HK-2 (cell line): ENCODE measurements around the gene KIRREL3.
A peak's percentile ranks its signal among the peaks of the same experiment; 100 is the strongest.

Source experiments
- DNase-seq: peaks from one replicate; pipeline ENCODE4 v3.0.0-alpha.2; 2018; ENCODE audit not compliant: unreplicated experiment

Gene KIRREL3

GRCh38 chr11:127000291-127000968 lies at the start of gene KIRREL3:
KIRREL3 (minus strand) TSS chr11:127000770.
- DNase-seq: no peak

DNA sequence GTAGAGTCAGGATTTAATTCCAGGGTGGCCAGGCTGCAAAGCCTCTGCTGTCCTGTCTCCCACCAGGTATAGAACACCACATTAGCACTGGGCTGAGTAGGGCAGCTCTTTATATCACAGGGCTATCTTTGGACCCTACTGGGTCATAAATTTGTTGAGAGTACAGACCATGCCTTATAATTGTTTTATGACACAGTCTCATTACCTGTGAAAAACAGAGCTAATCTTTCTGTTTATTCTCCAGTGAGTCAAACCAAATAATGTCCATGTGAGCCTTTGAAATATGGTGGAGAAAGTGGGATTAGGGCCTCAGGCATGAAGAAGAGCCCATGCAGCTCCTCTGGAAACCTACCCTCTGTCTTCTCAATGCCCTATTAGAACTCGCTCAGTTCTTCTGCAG lies 49.6 kb upstream of the KIRREL3 start:
- no peak for DNase-seq

DNA sequence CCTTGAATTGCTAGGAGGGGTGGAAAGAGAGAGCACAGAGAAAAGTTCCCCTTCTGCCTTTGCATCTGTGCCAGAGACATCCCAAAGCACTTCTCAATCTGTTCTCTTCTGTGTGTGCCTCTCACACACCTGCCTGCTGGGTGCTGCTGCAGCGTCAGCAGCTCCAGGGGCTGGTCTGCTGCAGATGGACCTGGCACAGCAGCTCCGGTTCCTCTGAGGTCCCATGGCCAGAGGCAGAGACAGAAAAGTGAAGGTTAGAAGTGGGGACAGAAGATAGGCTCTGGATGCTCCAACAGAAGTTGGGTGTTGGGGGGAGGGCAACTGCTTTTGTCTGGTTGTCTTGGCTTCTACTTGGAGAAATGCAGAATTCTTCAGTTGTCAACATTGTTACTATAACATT lies 48.9 kb upstream of the KIRREL3 start:
- DNase-seq: no peak

DNA sequence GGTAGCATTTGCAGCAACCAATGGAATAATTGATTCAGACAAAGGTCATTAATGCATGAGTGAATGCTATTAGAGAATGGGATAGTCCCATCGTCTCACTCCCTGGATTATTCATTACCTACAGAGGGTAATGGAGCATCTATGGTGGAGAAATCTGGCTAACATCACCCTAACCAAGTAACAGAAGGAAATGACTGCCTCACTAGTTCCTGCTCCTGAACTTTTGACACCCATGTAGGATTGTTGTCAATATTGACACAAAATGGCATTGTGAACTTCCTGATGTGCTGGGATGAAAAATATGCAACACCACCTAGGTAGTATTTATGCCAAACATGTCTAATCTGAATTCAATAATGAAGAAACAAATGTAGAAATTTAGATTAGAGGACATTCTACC lies 44.0 kb upstream of the KIRREL3 start:
- DNase-seq: no peak

GRCh38 chr11:127042445-127042844 lies 41.9 kb upstream of the KIRREL3 start:
- DNase-seq: no peak

- no peak for DNase-seq
Measured at GRCh38 chr11:127039591-127039990, 39.0 kb upstream of the KIRREL3 start.

GRCh38 chr11:127037596-127037995 lies 37.0 kb upstream of the KIRREL3 start:
- DNase-seq: no peak

- DNase-seq: no peak
Measured at GRCh38 chr11:127037001-127037400, 36.4 kb upstream of the KIRREL3 start.

GRCh38 chr11:127035824-127036223 lies 35.3 kb upstream of the KIRREL3 start:
- DNase-seq: no peak

GRCh38 chr11:127034973-127035372 lies 34.4 kb upstream of the KIRREL3 start:
- DNase-seq: no peak

DNA sequence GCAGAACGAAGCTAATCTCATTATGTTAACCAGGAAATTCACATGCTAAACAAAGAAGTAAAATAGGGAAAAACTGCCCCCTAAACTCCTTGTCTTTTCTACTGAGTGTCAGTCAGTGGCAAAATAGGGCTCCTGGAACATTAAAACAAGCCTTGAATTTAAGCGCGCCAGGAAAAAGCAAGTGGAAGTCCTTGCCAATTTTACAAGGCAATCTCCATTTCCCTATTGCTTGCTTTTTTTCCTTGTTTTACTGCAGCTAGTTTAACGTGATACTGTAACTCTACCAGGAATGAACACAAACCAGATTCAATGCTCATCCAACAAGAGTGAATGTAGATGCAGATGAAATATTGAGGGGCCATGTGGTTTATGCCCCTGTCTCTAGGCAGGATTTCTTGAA lies 28.1 kb upstream of the KIRREL3 start:
- DNase-seq: no peak

DNA sequence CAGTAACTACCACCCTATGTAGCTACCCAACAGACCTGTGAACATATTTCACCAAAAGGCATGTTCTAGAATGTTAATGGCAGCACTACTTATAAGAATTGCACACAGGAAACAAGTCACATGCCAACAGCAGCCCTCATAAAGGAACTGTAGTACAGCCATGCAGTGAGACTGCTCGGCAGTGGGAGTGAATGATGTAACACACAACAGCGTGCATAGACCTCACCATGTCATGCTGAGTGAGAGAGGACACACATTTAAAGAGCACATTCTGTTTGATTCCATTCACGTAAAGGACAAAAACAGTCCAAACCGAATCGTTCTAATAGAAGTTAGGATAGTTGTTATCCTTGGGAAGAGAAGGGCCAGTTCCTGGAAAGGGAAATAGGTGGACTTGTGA lies 27.2 kb upstream of the KIRREL3 start:
- DNase-seq: no peak

DNA sequence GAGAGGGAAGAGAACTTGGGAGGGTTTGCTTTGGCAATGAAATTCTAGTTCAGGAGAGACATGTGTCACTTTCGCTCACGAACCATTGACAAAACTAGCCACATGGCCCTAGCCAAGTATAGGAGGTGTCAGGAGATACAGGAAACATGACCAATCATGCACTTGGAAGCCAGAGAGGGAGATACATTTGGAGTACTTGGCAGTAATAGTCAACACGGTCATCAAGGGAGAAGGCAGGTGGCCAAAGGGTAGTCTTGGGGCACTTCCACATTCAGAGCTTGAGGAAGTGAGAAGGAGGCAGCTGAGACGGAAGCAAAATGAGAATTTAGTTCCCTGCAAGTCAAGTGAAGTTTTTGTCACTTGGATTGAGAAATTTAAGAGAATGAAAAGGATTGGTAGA lies 26.4 kb upstream of the KIRREL3 start:
- no peak for DNase-seq

DNA sequence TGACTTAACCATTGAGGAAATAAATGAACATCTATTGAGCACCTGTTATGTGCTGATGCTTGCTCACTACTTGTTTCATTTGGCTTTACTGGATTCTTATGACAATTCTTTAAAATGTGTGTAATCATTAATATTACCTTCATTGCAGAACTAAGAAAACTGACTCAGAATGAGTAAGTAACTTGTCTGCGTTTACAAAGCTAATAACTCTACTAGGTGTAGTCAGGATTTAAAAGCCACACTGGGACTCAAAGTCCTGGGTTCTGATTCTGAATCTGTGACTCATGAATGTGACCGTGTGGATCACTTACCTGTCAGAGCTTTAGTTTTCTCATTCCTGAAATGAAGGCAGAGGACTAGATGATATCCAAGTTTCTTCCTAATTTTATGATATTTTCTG lies 23.4 kb upstream of the KIRREL3 start:
- no peak for DNase-seq

DNA sequence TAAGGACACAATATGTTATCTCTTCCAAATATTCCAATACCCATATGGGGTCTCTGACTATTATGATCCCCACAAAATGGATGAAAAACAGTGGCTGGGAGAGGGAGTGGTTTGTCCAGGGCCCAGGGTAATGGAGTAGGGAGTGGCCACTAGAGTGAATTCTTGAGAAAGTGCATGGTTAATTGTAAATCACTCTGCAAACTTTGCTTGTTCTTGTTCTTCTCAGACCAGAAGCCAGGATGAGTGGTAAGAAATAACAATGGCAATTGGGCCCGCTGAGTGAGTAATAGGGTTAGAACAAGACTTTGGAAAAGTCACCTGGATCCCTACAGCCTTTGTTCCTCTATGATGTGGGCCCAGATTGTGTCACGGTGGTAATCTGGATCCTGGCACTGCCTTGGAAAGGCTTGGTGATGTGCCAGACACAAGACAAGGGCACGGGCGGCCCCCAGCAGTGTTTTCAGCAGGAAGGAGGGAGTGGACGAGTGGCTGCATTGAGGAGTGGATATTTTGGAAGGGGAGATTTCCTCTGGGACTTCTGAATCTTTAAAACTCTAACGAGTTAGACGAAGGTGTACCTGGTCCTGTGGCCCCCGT lies 18.2 kb upstream of the KIRREL3 start:
- DNase-seq: no peak

- DNase-seq: peak; percentile 25
Measured at GRCh38 chr11:127017482-127017881, 16.9 kb upstream of the KIRREL3 start.

GRCh38 chr11:127013550-127013949 lies 13.0 kb upstream of the KIRREL3 start:
- DNase-seq: no peak

DNA sequence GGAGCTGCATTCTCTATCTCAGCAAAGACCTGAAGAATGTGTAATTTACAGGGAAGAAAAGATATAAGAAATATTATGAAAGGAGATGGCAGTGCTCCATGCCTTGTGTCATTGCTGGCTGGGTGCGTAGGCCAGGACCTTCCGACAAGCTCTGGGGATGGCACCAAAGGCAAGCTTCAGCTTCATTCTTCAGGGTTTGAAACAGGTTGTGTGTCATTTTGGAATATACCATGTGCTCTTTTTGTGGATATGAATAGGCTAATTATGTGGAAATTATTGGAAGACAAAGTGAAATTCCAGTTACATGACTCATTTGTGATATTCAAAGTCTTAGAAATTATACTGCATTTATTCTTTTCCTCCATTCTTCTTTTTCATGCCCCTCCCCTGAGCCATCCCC lies 5.7 kb upstream of the KIRREL3 start:
- DNase-seq: no peak

DNA sequence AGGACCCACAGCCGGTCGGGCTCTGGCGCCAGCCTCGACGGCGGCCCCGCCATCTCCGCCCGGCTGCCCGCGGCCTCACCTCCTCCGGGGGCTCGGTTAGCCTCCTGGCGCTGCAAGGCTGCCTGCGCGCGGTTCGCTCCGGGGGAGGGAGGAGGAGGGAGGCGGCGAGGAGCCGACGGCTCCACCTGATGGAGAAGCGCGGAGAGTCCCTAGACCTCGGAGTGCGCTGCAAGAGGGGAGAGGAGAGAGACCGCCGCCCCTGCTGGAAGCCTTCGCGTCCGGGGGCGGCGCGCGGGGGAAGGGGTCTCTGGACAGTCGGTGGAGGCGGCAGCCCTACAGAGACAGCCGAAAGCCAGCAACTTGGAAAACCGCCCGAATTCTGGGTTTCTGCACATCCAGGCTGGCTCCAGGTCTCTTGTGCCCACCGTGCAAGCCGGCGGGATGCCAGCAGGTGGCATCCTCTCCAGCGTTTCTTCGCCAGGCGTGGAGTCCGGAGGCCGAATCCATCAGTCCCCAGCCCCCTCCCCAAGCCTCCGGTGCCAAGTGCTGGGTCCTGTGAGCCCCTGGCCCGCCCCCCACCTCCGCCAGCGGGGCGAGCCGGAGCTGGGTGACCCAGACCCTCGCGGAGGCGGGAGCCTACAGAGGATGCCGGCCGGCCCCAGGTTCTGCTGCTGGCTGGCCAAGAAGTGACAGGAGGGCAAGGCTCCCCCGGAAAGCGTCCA lies 2.9 kb upstream of the KIRREL3 start:
- peak; percentile 45 for DNase-seq

DNA sequence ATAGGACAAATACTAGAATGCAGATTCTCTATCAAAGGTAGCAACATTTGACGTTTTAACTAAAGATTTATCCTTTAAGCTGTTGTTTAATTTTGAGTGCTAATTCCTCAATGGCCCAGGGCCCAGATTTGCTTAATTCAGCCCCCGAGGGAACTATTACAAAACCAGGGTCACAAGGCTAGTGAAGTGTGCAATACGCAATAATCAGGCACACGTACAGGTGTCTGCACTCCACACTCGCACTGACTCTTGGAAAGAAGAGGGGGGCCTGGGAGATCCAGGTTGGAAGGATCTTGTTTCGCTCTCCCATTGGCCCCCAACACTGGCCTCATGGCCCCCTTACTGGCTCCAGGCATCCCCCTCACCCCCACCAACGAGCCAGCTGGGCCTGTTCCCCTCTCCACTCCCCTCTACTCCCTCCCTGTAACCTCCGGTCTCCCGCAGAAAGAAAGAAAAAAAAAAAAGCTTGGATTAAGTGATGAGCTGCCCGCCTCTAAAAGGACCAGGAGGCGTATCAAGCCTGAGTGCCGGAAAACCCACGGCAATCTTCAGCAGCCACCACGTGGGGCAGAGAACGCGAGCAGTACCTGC lies 2.2 kb upstream of the KIRREL3 start:
- DNase-seq: no peak

GRCh38 chr11:127000981-127001380 lies 411 bp upstream of the KIRREL3 start:
- no peak for DNase-seq

GRCh38 chr11:126999366-126999765 lies 1.2 kb downstream of the KIRREL3 start:
- no peak for DNase-seq

DNA sequence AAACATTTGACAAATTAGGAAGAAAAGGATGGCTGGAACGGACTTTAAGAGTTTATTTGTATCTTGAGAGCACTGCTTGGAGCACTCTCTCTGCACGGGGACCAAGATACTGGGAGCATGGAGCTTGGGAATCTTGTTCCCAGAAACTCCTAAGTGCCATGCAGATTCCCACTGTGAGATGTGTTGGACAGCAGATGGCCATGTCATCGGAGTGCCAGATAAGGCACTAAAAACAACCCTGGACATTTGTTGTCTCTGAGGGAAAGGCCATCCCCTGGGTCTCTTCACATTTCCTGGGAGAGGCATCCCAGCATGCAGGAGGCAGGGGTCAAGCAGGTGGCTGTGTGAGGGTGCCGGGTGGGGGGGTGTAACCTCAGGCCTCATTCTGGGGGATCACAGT lies 2.9 kb downstream of the KIRREL3 start:
- no peak for DNase-seq
